Mammary epithelial cell (primary cell): ENCODE data around the gene EGFL8.

ENCODE experiments used
- EZH2 ChIP-seq: IDR thresholded peaks from 2 replicates; pipeline ENCODE4 v1.6.1; 2012; ENCODE audit warnings: low read length, inconsistent platforms, borderline replicate concordance
- TF ChIP-seq, protein P1 (sequence below), 2 donors: IDR thresholded peaks in 1 of 2; conservative IDR thresholded peaks in 1 of 2; 2 replicates each; pipeline ENCODE4 v1.5.1; 2011 to 2012; ENCODE audit warnings: inconsistent platforms in 2 of 2, low read length in 2 of 2, mild to moderate bottlenecking in 2 of 2, control low read depth in 1 of 2, low read depth in 1 of 2; ENCODE audit not compliant: insufficient read depth in 1 of 2; ENCODE audit errors: extremely low read depth in 1 of 2

GRCh38 chr6:32213649-32214048 is 49.3 kb downstream of the EGFL8 start:
- TF ChIP-seq, protein P1, sequence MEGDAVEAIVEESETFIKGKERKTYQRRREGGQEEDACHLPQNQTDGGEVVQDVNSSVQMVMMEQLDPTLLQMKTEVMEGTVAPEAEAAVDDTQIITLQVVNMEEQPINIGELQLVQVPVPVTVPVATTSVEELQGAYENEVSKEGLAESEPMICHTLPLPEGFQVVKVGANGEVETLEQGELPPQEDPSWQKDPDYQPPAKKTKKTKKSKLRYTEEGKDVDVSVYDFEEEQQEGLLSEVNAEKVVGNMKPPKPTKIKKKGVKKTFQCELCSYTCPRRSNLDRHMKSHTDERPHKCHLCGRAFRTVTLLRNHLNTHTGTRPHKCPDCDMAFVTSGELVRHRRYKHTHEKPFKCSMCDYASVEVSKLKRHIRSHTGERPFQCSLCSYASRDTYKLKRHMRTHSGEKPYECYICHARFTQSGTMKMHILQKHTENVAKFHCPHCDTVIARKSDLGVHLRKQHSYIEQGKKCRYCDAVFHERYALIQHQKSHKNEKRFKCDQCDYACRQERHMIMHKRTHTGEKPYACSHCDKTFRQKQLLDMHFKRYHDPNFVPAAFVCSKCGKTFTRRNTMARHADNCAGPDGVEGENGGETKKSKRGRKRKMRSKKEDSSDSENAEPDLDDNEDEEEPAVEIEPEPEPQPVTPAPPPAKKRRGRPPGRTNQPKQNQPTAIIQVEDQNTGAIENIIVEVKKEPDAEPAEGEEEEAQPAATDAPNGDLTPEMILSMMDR (conservative IDR thresholded peaks at IDR 0.05 in 1 of 2, IDR thresholded peaks at IDR 0.05 in 1 of 2; ENCODE audit: extremely low read depth in 1 of 2, insufficient read depth in 1 of 2, low read depth in 1 of 2, low read length in 2 of 2): no peak
- no peak for TF ChIP-seq EZH2
